ENCODE data around the gene CST6. TPM values are rescaled to one million over a fixed set of nuclear protein-coding genes. Genes with fewer than 3 reads are reported as not detected.

Gene CST6
- total RNA-seq, 1 experiment from 2014 or later: 27.2 TPM

GRCh38 chr11:65983589-65983987, 28.2 kb upstream of the CST6 start:
- CTCF ChIA-PET: no interaction called here
- Mint-ChIP-seq H3K27ac (ENCODE audit: unreplicated experiment) (no peak overlapping the region), H3K27me3 (ENCODE audit: unreplicated experiment) (no peaks in the 10 kb centered on the region), H3K4me3 (ENCODE audit: low read depth, unreplicated experiment) (no peak overlapping the region), H3K36me3 (ENCODE audit: insufficient read depth, unreplicated experiment) (peaks cover 44% of the 10 kb centered on the region), H3K4me1 (ENCODE audit: low read depth, unreplicated experiment) (no peaks in the 10 kb centered on the region), H3K9me3 (ENCODE audit: low read depth, unreplicated experiment) (no peaks in the 10 kb centered on the region)
- intact Hi-C loops (cut with micrococcal nuclease; ENCODE audit: unreplicated experiment): loop anchor here (10.0 kb wide), 1 partner anchor 99 kb away; the partner anchor contains the start of gene FIBP
- no peak for DNase-seq
- no TSS peak for BruUV-seq (replicated peaks)
- TF ChIP-seq, protein P1, sequence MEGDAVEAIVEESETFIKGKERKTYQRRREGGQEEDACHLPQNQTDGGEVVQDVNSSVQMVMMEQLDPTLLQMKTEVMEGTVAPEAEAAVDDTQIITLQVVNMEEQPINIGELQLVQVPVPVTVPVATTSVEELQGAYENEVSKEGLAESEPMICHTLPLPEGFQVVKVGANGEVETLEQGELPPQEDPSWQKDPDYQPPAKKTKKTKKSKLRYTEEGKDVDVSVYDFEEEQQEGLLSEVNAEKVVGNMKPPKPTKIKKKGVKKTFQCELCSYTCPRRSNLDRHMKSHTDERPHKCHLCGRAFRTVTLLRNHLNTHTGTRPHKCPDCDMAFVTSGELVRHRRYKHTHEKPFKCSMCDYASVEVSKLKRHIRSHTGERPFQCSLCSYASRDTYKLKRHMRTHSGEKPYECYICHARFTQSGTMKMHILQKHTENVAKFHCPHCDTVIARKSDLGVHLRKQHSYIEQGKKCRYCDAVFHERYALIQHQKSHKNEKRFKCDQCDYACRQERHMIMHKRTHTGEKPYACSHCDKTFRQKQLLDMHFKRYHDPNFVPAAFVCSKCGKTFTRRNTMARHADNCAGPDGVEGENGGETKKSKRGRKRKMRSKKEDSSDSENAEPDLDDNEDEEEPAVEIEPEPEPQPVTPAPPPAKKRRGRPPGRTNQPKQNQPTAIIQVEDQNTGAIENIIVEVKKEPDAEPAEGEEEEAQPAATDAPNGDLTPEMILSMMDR (IDR thresholded peaks at IDR 0.05; ENCODE audit: unreplicated experiment): no peak

- Mint-ChIP-seq H3K27ac (ENCODE audit: unreplicated experiment) (no peak overlapping the region), H3K4me3 (ENCODE audit: low read depth, unreplicated experiment) (no peak overlapping the region), H3K9me3 (ENCODE audit: low read depth, unreplicated experiment) (no peaks in the 10 kb centered on the region), H3K36me3 (ENCODE audit: insufficient read depth, unreplicated experiment) (peaks cover 17% of the 10 kb centered on the region), H3K27me3 (ENCODE audit: unreplicated experiment) (no peaks in the 10 kb centered on the region), H3K4me1 (ENCODE audit: low read depth, unreplicated experiment) (no peaks in the 10 kb centered on the region)
- intact Hi-C loops (cut with micrococcal nuclease; ENCODE audit: unreplicated experiment): loop anchor here (10.0 kb wide), 1 partner anchor 103 kb away; the partner anchor contains the start of gene FIBP
- CTCF ChIA-PET: interaction anchor here (2.0 kb wide), 1 partner anchor 103 kb away, joined by 14 read pairs; no protein-coding TSS in a partner anchor
- BruUV-seq (replicated peaks): no TSS peak
- DNase-seq: no peak
- TF ChIP-seq, protein P1 (IDR thresholded peaks at IDR 0.05; ENCODE audit: unreplicated experiment): no peak
Measured at GRCh38 chr11:65987336-65987735, 24.5 kb upstream of the CST6 start.

GRCh38 chr11:65988791-65989592, 22.8 kb upstream of the CST6 start:
- no peaks in the 10 kb centered on the region for H3K27me3 Mint-ChIP-seq (ENCODE audit: unreplicated experiment)
- intact Hi-C loops (cut with micrococcal nuclease; ENCODE audit: unreplicated experiment): loop anchor here (1.0 to 10.0 kb wide), 2 partner anchors 104 to 278 kb away; partner anchors contain the start of gene FIBP
- H3K36me3 Mint-ChIP-seq (ENCODE audit: insufficient read depth, unreplicated experiment): peaks cover 16% of the 10 kb centered on the region
- TF ChIP-seq, protein P1 (IDR thresholded peaks at IDR 0.05; ENCODE audit: unreplicated experiment): peak; percentile 84
- H3K27ac Mint-ChIP-seq (ENCODE audit: unreplicated experiment): no peak overlapping the region
- H3K4me3 Mint-ChIP-seq (ENCODE audit: low read depth, unreplicated experiment): no peak overlapping the region
- no TSS peak for BruUV-seq (replicated peaks)
- CTCF ChIA-PET: interaction anchor here (0.7 to 2.0 kb wide), 5 partner anchors 23 to 104 kb away, joined by 3 to 17 read pairs (median 3); partner anchors contain the start of gene FIBP
- no peaks in the 10 kb centered on the region for H3K9me3 Mint-ChIP-seq (ENCODE audit: low read depth, unreplicated experiment)
- peak; percentile 90 for DNase-seq
- no peaks in the 10 kb centered on the region for H3K4me1 Mint-ChIP-seq (ENCODE audit: low read depth, unreplicated experiment)

GRCh38 chr11:65992056-65992455, 19.8 kb upstream of the CST6 start:
- Mint-ChIP-seq H3K9me3 (ENCODE audit: low read depth, unreplicated experiment) (no peaks in the 10 kb centered on the region), H3K27me3 (ENCODE audit: unreplicated experiment) (no peaks in the 10 kb centered on the region), H3K36me3 (ENCODE audit: insufficient read depth, unreplicated experiment) (peaks cover 13% of the 10 kb centered on the region), H3K4me1 (ENCODE audit: low read depth, unreplicated experiment) (no peaks in the 10 kb centered on the region), H3K27ac (ENCODE audit: unreplicated experiment) (no peak overlapping the region), H3K4me3 (ENCODE audit: low read depth, unreplicated experiment) (no peak overlapping the region)
- TF ChIP-seq, protein P1 (IDR thresholded peaks at IDR 0.05; ENCODE audit: unreplicated experiment): no peak
- DNase-seq: no peak
- CTCF ChIA-PET: interaction anchor here (0.7 kb wide), 1 partner anchor 62 kb away, joined by 3 read pairs; no protein-coding TSS in a partner anchor
- intact Hi-C loops (cut with micrococcal nuclease; ENCODE audit: unreplicated experiment): no loop called here
- no TSS peak for BruUV-seq (replicated peaks)

All from Calu3 (cell line).